GM06990 (cell line): Measurements from ENCODE around the gene CAB39.

Experiments used
- DNase-seq: peaks from one replicate; pipeline ENCODE4 v3.0.0-alpha.2; 2011; ENCODE audit not compliant: insufficient read length; ENCODE audit errors: extremely low read depth
- H3K27me3 ChIP-seq: replicated peaks from 2 replicates; pipeline ENCODE4 v1.6.0; 2011; ENCODE audit warnings: low read length; ENCODE audit not compliant: control insufficient read depth, insufficient read depth
- H3K36me3 ChIP-seq: 2 replicates; pipeline ENCODE4 v1.5.1; 2011; ENCODE audit warnings: low read length; ENCODE audit not compliant: control insufficient read depth, insufficient read depth
- H3K4me3 ChIP-seq: replicated peaks from 2 replicates; pipeline ENCODE4 v1.5.1; 2011; ENCODE audit warnings: low read depth, mild to moderate bottlenecking, control low read depth, low read length
- CTCF ChIP-seq: IDR thresholded peaks from 2 replicates; pipeline ENCODE4 v1.5.1; 2011; ENCODE audit warnings: low read length, control low read depth, mild to moderate bottlenecking, inconsistent platforms; ENCODE audit not compliant: insufficient read depth, poor library complexity, severe bottlenecking

The CAB39 gene

DNA sequence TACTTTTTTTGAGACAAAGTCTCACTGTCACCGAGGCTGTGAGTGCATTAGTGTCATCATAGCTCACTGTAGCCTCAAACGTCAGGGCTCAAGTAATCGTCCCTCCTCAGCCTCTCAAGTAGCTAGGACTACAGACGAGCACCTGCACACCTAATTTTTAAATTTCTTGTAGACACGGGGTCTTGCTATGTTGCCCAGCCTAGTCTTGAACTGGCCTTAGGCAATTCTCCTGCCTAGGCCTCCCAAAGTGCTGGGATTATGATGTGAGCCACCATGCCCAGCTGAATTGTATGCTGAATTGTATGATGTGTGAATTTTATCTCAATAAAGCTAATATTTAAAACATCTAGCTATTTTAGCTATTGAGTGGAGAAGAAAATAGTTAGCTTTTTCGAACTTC, 18.9 kb downstream of the CAB39 start:
- no peak for DNase-seq
- Histone ChIP-seq H3K4me3 (no peak overlapping the region), H3K27me3 (no peaks in the 10 kb centered on the region), H3K36me3 (peaks cover 2% of the 10 kb centered on the region; the same call in 1 of the 2 replicates)
- no peak for TF ChIP-seq CTCF

GRCh38 chr2:230732914-230733401, 20.3 kb downstream of the CAB39 start:
- peaks cover 4% of the 10 kb centered on the region for H3K36me3 ChIP-seq
- no peak for TF ChIP-seq CTCF

DNA sequence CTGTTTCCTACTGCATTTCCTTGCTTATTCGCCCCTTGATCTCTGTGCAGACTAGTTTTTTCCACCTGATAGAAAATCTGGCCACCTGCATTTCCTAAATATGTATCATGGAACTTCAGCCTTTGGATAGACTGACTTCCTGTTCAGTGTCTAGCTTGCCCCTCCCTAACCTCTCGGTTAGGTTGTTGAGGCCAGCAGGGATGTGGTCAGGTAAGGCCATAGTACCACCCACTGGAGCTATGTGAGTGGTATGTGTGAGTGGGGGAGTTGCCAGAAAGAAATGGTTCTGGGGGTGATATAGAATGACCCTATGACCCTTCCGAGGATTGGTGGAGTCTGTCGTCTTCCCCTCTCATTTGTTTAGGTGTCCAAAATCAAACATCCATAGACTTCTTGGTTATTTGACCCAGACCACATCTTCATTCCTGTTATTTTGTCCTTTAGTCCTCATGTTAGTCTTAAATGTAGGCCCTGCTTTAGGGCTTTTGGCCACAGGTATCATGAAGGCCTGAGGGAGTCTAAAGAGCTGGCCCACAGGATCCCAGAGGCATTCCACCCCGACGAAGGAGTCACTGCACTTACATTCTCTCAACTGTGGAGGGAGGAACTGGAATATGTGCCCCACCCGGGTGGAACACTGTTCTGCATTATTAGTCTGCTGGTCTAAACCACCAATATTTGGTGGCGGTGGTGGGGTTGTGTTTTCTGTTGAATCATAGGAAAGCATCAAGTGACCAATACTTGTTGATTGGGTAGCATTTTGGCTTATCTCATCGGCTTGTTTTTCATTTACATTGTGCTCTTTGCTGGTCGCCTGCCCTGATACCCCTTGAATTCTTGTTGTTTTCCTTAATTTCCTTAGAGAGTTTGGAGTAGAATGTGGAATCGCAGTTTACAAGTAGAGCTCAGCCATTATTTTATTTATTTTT, 21.9 kb downstream of the CAB39 start:
- TF ChIP-seq CTCF = no peak
- Histone ChIP-seq H3K4me3 (no peak overlapping the region), H3K27me3 (no peaks in the 10 kb centered on the region), H3K36me3 (peaks cover 4% of the 10 kb centered on the region)
- DNase-seq = no peak

More at GRCh38 chr2:230732914-230733401, 20.3 kb downstream of the CAB39 start:
- Histone ChIP-seq H3K4me3 (no peak overlapping the region), H3K27me3 (no peaks in the 10 kb centered on the region)
- DNase-seq = no peak

GRCh38 chr2:230735884-230736283, 23.2 kb downstream of the CAB39 start:
- no peak for DNase-seq
- Histone ChIP-seq H3K27me3 (no peaks in the 10 kb centered on the region), H3K36me3 (peaks cover 9% of the 10 kb centered on the region), H3K4me3 (no peak overlapping the region)
- no peak for TF ChIP-seq CTCF

DNA sequence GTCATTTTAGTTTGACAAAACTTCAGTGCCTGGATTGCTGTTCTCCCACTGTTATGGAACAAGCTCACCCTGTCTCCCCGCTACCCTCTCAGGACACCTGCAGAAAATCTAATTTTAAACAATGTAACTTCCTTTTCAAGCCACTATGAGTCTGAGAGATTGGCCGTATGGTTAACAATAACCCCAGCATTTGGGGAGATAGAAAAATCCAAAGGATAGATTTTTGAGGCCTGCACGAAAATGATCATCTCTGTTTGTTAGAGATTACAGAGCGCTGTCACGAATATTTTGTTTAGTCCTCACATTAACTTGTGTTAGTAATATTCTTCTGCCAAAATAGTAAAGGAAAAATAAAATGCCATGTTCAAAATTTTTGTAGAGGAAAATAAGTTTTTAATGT, 24.7 kb downstream of the CAB39 start:
- H3K27me3 ChIP-seq = no peaks in the 10 kb centered on the region
- no peak for TF ChIP-seq CTCF
- no peak for DNase-seq
- H3K4me3 ChIP-seq = no peak overlapping the region
- H3K36me3 ChIP-seq = peaks cover 12% of the 10 kb centered on the region
